AG10803 (cell line): ENCODE results near the gene NDUFAF2.
"Not testable (repeated sequence)": the region's sequence is repeated elsewhere in the genome, so short reads cannot be mapped to it uniquely, and the experiment has no call there.

Experiments
- DNase-seq: peaks from one replicate; pipeline ENCODE4 v3.0.0; 2010; ENCODE audit warnings: low read depth
- H3K4me3 ChIP-seq: 2 replicates; pipeline ENCODE4 v1.5.1; 2011; ENCODE audit warnings: mild to moderate bottlenecking, low read length, control low read depth
- CTCF ChIP-seq: conservative IDR thresholded peaks from 2 replicates; pipeline ENCODE4 v1.5.1; 2011; ENCODE audit warnings: mild to moderate bottlenecking, low read length, control low read depth, inconsistent platforms

NDUFAF2 gene

GRCh38 chr5:61178702-61179101 is 233.7 kb downstream of the NDUFAF2 start:
- H3K4me3 ChIP-seq, result no peak overlapping the region
- no peak for DNase-seq
- TF ChIP-seq CTCF, result no peak

- DNase-seq, result no peak
- H3K4me3 ChIP-seq, result peak overlapping the region; percentile 25; the same call in 1 of the 2 replicates
These were observed 235.9 kb downstream of the NDUFAF2 start for GRCh38 chr5:61180886-61181285.

GRCh38 chr5:61182449-61182848 is 237.4 kb downstream of the NDUFAF2 start:
- no peak for TF ChIP-seq CTCF

More at GRCh38 chr5:61180886-61181285, 235.9 kb downstream of the NDUFAF2 start:
- TF ChIP-seq CTCF, result no peak

GRCh38 chr5:61183538-61183937 is 238.5 kb downstream of the NDUFAF2 start:
- DNase-seq, result no peak
- TF ChIP-seq CTCF, result no peak
- no peak overlapping the region for H3K4me3 ChIP-seq

More at GRCh38 chr5:61182449-61182848, 237.4 kb downstream of the NDUFAF2 start:
- no peak for DNase-seq
- no peak overlapping the region for H3K4me3 ChIP-seq

- no peak for TF ChIP-seq CTCF
- peak; percentile 41 for DNase-seq
- no peak overlapping the region for H3K4me3 ChIP-seq
These were observed 239.7 kb downstream of the NDUFAF2 start for GRCh38 chr5:61184708-61185107.

GRCh38 chr5:61186634-61187033 is 241.6 kb downstream of the NDUFAF2 start:
- TF ChIP-seq CTCF, result no peak
- no peak overlapping the region for H3K4me3 ChIP-seq
- no peak for DNase-seq

GRCh38 chr5:61187352-61187751 is 242.3 kb downstream of the NDUFAF2 start:
- H3K4me3 ChIP-seq, DNase-seq: not testable (repeated sequence)

- not testable (repeated sequence) for DNase-seq, H3K4me3 ChIP-seq
These were observed 242.8 kb downstream of the NDUFAF2 start for GRCh38 chr5:61187826-61188225.
